COR-L47 (cell line): ENCODE measurements around the gene PLA2G2C.
"Not testable (repeated sequence)": the region's sequence is repeated elsewhere in the genome, so short reads cannot be mapped to it uniquely, and the experiment has no call there.

Experiments used
- DNase-seq: peaks from one replicate; lab custom pipeline; 2025; lab: John Stamatoyannopoulos, UW

The PLA2G2C gene

DNA sequence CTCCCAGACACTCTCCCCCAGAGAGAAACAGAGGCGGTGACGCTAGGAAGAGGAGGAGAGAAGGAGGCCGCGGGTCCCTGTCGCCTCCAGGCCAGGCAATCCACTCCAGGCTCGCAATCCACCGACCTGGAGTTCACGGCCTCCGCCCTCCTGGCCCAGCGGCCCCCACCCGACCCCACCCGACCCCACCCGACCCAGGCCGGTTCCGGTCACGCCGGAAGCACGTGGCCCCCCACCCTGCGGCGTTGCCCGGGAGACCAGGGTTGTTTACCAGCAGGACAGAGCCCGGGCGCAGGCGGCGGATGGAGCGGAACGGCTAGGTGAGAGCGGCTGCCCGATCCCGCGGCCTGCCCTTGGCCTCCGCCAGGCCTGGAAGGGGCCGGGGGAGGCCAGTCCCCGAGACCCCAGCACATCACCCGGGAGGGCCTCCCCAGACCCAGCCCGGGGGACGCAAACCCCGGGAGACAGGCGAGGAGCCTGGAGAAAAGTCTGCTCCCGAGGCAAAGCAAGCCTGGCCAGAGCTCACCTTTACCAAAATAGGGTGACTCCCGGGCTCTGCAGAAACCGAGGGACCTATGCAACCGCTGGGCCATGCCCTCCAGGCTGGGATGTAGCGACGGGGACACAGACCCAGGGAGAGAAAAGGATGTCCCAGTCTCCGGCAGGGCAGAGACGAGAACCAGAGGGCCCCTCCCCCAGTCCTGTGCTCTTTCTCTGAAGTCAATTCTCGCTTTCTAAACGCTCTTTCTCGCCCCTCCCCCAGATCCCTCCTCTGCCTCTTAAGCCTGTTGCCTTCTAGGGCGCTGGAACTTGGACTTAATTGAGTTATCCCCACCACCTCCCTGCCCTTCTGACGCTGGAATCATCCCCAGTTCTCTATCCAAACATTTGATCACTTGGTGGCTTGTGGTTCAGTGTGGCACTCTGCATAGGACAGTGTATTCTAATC lies at the start of gene PLA2G2C, which contains the start of gene UBXN10:
PLA2G2C (minus strand) TSS at position 685 of the 949 bp plus-strand sequence. CDS start 9,155 bp downstream, outside the sequence.
UBXN10 (plus strand) TSS at position 263 of the 949 bp plus-strand sequence. CDS start 4,466 bp downstream, outside the sequence.
- DNase-seq, result no peak

DNA sequence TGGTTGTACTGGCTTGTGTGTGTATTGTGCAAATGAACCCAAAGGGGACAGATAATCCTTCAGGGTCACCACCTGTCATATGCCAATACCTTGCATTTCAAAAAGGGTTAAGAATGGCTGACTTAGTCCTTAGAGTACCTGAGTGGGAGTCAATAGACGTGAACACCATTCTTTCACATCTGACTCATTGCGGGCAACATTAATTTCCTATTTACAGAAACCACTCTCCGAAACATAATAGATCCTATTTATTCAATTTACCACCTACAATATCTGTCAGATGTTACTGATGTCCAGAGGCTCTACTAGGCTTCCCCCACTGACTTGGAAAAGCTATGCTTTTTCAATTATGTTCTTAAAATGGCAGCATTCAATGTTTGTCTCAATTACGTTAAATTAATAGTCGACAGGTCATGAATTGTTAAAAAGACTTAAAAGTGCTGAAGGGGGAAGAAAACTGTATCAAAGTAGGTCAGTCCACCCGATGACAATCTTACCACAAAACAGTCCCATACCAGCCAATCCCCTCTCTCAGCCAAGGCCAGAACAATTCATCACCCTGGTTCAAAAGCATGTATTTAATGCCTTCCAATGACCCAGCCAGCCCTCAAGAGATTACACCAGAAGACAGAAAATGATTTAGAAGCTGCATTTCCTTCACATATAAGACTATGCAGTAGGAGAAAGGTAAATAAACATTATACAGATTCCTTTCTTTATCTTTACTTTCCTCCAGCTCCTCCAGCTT lies 48.6 kb upstream of the PLA2G2C start:
- no peak for DNase-seq

GRCh38 chr1:20233866-20234265 lies 47.5 kb upstream of the PLA2G2C start:
- DNase-seq, result no peak

GRCh38 chr1:20233394-20233793 lies 47.1 kb upstream of the PLA2G2C start:
- DNase-seq, result no peak

DNA sequence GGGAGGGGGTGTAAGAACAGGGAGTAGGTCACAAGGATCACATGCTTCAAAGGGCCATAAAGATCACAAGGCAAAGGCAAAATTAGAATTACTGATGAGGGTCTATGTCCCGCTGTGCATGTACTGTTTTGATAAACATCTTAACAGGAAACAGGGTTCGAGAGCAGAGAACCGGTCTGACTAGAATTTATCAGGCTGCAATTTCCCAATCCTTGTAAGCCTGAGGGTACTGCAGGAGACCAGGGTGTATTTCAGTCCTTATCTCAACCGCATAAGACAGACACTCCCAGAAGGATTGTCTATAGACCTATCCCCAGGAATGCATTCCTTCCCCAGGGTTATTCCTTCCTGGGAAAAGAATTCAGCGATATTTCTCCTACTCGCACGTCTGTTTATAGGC lies 46.2 kb upstream of the PLA2G2C start:
- not testable (repeated sequence) for DNase-seq

GRCh38 chr1:20229171-20229570 lies 42.9 kb upstream of the PLA2G2C start:
- peak; percentile 39 for DNase-seq

- DNase-seq, result no peak
These were observed 42.1 kb upstream of the PLA2G2C start for GRCh38 chr1:20228314-20228825.

DNA sequence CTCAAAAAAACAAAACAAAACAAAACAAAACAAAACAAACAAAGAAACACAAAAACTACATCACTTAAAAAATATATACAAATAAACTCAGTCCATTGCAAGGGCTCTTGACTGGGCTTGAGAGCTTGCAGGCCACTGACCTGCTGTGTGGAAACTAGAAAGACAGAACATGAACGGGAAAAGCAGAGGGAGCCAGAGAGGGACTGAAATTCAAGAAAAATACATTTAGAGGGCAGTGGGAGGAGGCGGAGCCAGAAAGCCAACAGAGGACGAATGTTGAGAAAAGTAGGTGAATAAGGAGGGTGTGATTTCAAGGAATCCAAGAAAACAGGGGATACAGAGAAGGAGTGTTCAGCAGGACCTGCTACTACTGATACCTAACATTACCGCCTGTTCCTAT lies 41.4 kb upstream of the PLA2G2C start:
- no peak for DNase-seq

DNA sequence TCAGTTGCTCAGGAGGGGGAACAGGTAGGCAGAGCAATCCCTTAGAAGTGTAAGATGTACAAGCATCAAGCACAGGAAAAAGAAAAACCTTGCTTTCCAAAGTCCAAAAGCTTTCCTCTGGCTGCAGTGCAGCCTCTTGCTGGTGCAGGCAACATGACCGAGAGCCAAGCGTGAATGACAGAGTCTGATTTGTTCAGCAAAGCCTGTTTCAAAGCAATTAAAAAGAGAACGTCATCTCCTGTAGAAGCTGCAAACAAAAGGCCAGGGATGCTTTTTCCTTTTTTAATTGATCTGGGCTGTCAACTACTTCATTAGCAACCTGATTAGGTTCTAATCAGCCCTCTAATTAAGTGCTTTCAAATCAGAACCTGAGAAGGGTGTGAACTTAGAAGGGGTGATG lies 38.2 kb upstream of the PLA2G2C start:
- no peak for DNase-seq

GRCh38 chr1:20223551-20224419 lies 37.5 kb upstream of the PLA2G2C start:
- no peak for DNase-seq

DNA sequence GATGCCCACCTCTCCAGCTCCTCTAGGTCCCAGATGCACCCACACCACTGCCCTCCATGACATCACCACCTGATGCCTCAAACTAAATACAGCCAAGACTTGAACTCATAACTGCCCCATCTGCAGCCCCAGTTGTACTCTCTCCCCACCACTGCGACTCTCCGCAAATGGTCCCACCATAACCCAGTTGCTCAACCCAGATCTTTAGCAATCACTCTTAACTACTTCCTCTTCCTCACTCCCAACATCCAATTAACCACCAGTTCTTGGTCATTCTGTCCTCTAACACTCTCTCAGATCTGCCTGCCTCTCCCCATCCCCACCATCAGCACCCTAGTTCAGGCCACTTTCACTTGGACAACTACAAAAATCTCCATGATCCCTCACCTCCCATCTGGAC lies 36.8 kb upstream of the PLA2G2C start:
- DNase-seq, result no peak

GRCh38 chr1:20220036-20220435 lies 33.7 kb upstream of the PLA2G2C start:
- DNase-seq, result no peak

DNA sequence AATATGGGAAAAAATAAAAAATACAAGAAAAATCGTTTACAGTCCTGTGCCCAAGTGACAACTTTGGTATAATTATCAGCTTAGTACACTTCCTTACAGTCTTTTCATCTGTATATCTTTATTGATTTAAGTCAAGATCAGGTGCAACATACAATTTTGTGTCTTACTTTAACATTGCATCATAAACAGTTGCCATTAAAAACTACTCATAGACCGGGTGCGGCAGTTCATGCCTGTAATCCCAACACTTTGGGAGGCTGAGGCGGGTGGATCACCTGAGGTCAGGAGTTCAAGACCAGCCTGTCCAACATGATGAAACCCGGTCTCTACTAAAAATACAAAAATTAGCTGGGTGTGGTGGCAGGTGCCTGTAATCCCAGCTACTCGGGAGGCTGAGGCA lies 32.7 kb upstream of the PLA2G2C start:
- DNase-seq, result not testable (repeated sequence)

DNA sequence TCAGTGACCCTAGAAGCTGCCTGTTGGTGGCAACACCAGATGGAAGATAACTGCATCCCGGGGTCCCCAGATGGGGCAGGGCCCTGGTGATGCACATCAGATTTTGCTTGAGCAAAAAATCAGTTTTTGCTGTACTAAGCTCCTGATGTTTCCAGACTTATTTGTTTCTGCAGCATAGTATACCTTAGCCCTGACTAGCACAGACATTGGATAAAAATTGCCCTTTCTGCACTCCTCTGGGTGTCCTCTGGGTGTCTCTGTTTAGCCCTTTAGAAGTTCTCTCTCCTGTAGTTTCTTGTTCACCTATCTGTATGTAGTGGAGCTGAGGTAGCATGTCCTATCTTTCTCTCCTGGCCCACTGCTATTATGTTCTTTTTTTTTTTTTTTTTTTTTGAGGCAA lies 30.3 kb upstream of the PLA2G2C start:
- peak; percentile 50 for DNase-seq

DNA sequence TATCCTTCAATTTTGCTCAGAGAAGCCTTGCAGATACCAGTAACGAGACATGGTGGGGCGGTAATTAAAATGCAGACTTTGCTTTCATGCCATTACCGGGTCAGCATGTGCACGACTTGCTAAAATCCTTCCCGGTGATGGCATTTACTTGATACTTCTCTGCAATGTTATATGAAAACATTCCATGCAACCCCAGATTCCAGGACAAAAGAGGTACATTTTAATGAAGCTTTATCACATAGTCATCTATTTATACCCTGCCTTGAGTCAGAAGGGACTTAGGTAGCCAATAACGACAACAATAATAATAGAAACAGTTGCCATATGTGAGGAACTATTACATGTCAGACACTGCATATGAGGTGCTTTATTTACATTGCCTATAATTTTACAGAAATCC lies 29.4 kb upstream of the PLA2G2C start:
- DNase-seq, result no peak

- peak; percentile 81 for DNase-seq
These were observed 26.5 kb upstream of the PLA2G2C start for GRCh38 chr1:20212685-20213331.

- no peak for DNase-seq
These were observed 25.9 kb upstream of the PLA2G2C start for GRCh38 chr1:20212085-20212684.

GRCh38 chr1:20211511-20211931 lies 25.2 kb upstream of the PLA2G2C start:
- no peak for DNase-seq

DNA sequence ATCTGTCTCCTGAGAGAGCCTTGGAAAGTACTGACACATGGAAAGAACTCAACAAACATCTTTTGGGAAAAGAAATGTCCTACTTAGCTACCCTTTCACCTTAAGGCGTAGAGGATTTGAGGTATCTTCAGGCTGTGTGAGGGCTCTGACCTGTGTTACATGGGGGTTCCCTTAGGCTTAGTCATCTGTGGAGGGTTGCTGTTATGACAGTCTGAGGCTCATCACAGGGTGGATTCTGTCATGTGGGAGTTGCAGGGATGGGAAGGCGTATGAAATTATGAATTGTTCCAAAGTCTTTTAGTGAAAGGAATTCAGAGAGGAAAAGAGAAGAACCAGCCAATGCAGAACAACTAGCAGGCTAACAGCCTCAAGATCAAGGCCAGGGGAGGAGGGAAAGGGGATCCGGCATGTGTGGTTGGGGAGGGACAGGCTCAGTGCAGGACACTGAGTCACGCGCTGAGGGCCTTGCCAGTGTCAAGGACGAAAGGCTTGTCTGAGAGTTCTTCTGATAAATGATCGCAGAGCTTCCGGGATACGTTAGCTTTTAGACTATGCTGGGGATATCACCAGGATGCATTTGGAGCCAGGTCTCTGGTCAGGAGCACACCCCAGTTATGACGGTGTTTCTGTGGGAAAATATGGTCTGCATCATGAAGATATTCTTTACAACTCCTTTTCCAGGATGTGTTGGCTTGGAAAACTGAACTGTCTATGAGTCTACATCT lies 24.6 kb upstream of the PLA2G2C start:
- no peak for DNase-seq

DNA sequence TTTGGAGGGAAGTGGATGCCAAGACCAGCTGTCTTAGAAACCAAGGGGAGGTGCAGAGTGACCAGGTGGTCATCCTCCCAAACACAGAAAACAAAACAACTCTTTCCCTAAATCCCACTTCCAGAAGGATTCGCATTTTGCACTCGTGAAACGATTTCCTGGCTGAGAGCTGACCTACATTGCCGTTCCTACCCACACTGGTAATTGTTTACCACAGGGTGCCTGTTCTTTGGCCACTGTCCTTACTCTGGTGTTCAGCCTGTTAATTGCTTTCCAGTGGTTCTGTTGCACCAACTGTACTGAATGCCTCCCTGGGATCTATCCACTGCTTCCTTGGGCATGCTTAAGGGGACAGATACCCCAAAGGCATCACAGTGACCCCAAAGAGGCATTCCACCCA lies 23.2 kb upstream of the PLA2G2C start:
- no peak for DNase-seq
